Hepatocyte (in vitro differentiated cells): ENCODE data around the gene RASGRF1.

Experiments
- CTCF ChIP-seq: fragments of 200-600 bp; sonication (generic); IDR thresholded peaks from 2 replicates; pipeline ENCODE4 v1.5.1; 2016; ENCODE audit warnings: antibody characterized with exemption, mild to moderate bottlenecking; ENCODE audit not compliant: poor library complexity
- EZH2phosphoT487 ChIP-seq: fragments of 200-600 bp; sonication (generic); IDR thresholded peaks from one replicate; pipeline ENCODE4 v1.6.1; 2018; ENCODE audit warnings: antibody characterized with exemption, mild to moderate bottlenecking, low read depth, moderate library complexity; ENCODE audit not compliant: unreplicated experiment, severe bottlenecking

- TF ChIP-seq EZH2phosphoT487 (no peak), CTCF (no peak)
Measured at GRCh38 chr15:78999636-79000035, 90.9 kb downstream of the RASGRF1 start.
